ENCODE data around the gene CXADR. TPM values are rescaled to one million over a fixed set of nuclear protein-coding genes. Genes with fewer than 3 reads are reported as not detected.

The CXADR gene
- 10 to 100 TPM; 19.9 to 73.0 (median 29.2) TPM for total RNA-seq

DNA sequence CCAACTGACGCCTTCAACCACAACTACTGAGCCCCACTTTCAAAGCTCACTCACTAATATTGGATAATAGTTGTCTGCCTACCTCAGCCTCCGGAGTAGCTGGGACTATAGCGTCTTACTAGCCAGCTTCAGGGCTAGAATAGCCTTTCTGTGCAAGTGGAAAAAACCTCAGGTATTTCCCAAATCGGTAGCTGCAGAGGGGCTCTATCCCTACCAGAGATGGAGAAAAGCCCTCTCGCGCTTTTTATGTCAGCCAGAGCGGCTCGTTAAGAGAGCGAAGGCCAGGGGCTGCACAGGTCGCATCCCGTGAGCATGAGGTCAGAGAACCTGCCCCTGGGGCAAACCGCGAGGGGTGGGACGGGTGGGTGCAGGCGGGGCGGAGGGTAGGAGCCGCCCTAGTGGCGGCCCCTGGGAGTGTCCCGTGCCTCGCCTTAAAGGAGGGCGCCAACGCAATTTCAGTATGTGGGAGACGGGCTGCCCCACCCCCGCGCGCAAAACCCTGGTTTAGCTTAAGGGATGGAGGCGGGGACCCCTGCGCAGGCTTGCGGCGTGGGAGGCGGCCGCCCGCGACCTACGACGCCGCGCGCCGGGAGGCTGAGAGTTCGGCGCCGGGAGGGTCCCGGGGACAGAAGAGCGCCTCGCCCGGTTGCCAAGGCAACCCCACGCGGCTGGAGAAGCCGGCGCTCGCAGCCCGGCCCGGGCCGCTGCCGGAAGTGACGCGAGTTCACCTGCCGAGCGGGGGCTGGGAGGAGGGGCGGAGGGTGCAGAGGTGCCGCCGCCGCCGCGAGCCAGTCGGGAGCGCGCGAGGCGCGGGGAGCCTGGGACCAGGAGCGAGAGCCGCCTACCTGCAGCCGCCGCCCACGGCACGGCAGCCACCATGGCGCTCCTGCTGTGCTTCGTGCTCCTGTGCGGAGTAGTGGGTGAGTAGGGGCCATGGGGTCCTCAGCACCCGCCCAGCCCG lies at the start of gene CXADR:
CXADR (plus strand) TSS at position 791 of the 961 bp plus-strand sequence; CDS start at position 878, 87 bp downstream.
- Histone ChIP-seq H3K27me3 (peaks cover 0 to 23% (median 12%) of the 10 kb centered on the region in 4 donors), H3K36me3 (no peaks in the 10 kb centered on the region), H3K4me3 (peak within 1 kb of the TSS; percentile 52 to 76 (median 64)), H3K9me3 (no peaks in the 10 kb centered on the region), H3K4me1 (peaks cover 12 to 31% (median 22%) of the 10 kb centered on the region in 4 donors), H3K27ac (peak within 1 kb of the TSS; percentile 84 to 87 (median 86))
- WGBS, 2 donors = 4 to 7% methylated on average over 5 to 23 of the region's 83 CpGs
- peak; percentile 36 to 62 for TF ChIP-seq POLR2AphosphoS5 (IDR thresholded peaks at IDR 0.05)
- TF ChIP-seq EP300 (IDR thresholded peaks at IDR 0.05) = no peak
- TF ChIP-seq, protein P1, sequence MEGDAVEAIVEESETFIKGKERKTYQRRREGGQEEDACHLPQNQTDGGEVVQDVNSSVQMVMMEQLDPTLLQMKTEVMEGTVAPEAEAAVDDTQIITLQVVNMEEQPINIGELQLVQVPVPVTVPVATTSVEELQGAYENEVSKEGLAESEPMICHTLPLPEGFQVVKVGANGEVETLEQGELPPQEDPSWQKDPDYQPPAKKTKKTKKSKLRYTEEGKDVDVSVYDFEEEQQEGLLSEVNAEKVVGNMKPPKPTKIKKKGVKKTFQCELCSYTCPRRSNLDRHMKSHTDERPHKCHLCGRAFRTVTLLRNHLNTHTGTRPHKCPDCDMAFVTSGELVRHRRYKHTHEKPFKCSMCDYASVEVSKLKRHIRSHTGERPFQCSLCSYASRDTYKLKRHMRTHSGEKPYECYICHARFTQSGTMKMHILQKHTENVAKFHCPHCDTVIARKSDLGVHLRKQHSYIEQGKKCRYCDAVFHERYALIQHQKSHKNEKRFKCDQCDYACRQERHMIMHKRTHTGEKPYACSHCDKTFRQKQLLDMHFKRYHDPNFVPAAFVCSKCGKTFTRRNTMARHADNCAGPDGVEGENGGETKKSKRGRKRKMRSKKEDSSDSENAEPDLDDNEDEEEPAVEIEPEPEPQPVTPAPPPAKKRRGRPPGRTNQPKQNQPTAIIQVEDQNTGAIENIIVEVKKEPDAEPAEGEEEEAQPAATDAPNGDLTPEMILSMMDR (IDR thresholded peaks at IDR 0.05) = peak; percentile 47 to 85 (median 65)
- TF ChIP-seq POLR2A (IDR thresholded peaks at IDR 0.05) = peak in 3 of 4 donors; percentile 46 to 92 (median 73)
- ATAC-seq (ENCODE audit: low FRiP score in 2 of 2) = peak; percentile 86 to 92
- peak; percentile 88 to 96 for DNase-seq

DNA sequence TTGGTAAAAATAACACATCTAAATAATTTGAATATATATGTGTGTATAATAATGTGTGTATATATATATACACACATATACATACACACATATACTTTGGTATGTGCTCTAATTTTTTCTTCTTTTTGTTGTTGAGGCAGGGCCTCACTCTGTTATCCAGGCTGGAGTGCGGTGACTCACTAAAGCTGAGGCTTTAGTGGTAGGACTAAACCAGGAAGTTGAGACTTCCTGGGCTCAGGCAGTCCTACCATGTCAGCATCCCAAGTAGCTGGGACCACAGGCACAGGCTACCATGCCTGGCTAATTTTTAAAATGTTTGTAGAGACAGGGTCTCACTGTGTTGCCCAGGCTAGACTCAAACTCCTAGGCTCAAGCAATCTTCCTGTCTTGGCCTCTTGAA lies 46.7 kb upstream of the CXADR start:
- H3K4me3 ChIP-seq = no peak overlapping the region
- TF ChIP-seq POLR2AphosphoS5 (IDR thresholded peaks at IDR 0.05) (no peak), POLR2A (IDR thresholded peaks at IDR 0.05) (no peak), EP300 (IDR thresholded peaks at IDR 0.05) (no peak)
- TF ChIP-seq, protein P1 (IDR thresholded peaks at IDR 0.05) = no peak
- WGBS, 2 donors = 81 to 93% methylated on average over 1 of the region's 1 CpG
- DNase-seq = peak in 1 of 2 donors; percentile 45
- H3K36me3 ChIP-seq = no peaks in the 10 kb centered on the region
- ATAC-seq (ENCODE audit: low FRiP score in 2 of 2) = peak in 1 of 2 donors; percentile 50
- no peaks in the 10 kb centered on the region for H3K4me1 ChIP-seq
- H3K27me3 ChIP-seq = no peaks in the 10 kb centered on the region
- H3K9me3 ChIP-seq = no peaks in the 10 kb centered on the region
- no peak overlapping the region for H3K27ac ChIP-seq

DNA sequence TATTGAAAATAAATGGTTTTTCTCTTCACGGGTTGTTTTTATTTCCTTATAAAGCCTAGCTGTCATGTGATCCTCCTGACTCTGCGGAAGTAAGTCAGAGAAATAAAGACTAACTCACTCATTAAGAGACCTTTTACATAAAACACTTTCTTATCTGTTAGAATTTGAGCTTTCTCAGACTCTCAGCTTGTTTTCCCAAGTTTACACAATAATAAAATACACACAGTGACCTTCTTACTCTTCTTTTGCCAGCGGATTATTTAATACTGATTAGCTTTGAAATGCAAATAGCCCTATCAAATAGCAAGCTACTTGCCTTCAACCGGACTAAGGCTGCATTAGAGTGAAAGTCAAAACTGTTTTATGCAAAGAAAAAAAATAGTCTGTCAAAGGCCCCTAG lies 45.5 kb upstream of the CXADR start:
- TF ChIP-seq EP300 (IDR thresholded peaks at IDR 0.05) = no peak
- TF ChIP-seq, protein P1 (IDR thresholded peaks at IDR 0.05) = no peak
- no peak for TF ChIP-seq POLR2AphosphoS5 (IDR thresholded peaks at IDR 0.05)
- TF ChIP-seq POLR2A (IDR thresholded peaks at IDR 0.05) = no peak
- no peaks in the 10 kb centered on the region for H3K4me1 ChIP-seq
- H3K27ac ChIP-seq = peak overlapping the region in 1 of 4 donors; percentile 37
- H3K9me3 ChIP-seq = no peaks in the 10 kb centered on the region
- ATAC-seq (ENCODE audit: low FRiP score in 2 of 2) (peak in 1 of 2 donors; percentile 38), DNase-seq (no peak)
- no peaks in the 10 kb centered on the region for H3K27me3 ChIP-seq
- 26 to 30% methylated on average over 4 of the region's 4 CpGs for WGBS, 2 donors
- H3K36me3 ChIP-seq = no peaks in the 10 kb centered on the region
- H3K4me3 ChIP-seq = peak overlapping the region in 1 of 4 donors; percentile 25

DNA sequence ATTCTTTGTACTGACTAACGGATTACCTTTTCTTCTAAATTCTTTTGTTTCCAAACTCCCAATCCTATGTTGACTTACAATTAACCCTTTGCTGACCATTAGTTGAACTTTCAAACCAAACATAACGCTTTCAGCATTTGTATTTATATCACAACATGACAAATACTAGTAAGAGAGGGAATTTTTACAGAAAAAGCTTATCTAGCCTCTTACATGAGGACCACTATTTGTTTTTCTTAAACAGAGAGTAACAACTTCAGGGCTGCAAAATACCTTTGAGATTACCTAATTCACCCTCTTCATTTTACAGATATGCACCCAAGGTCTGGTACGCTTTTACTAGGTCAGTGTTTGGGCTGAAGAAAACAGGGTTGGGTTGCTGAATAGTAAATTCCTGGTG lies 45.0 kb upstream of the CXADR start:
- Histone ChIP-seq H3K4me3 (peak overlapping the region in 1 of 4 donors; percentile 25), H3K27ac (no peak overlapping the region), H3K4me1 (no peaks in the 10 kb centered on the region), H3K9me3 (no peaks in the 10 kb centered on the region), H3K36me3 (no peaks in the 10 kb centered on the region), H3K27me3 (no peaks in the 10 kb centered on the region)
- no peak for TF ChIP-seq POLR2A (IDR thresholded peaks at IDR 0.05)
- TF ChIP-seq EP300 (IDR thresholded peaks at IDR 0.05) = no peak
- no peak for TF ChIP-seq POLR2AphosphoS5 (IDR thresholded peaks at IDR 0.05)
- TF ChIP-seq, protein P1 (IDR thresholded peaks at IDR 0.05) = no peak
- WGBS, 2 donors = 33 to 42% methylated on average over 3 of the region's 3 CpGs
- no peak for DNase-seq
- peak in 1 of 2 donors; percentile 27 for ATAC-seq (ENCODE audit: low FRiP score in 2 of 2)
